Uterus (tissue), 2 donors: ENCODE results near the gene GABARAP.

Experiments
- POLR2A ChIP-seq, 2 donors: fragments of 450-650 bp; IDR thresholded peaks; one replicate each; pipeline ENCODE4 v1.6.1; 2016; ENCODE audit warnings: antibody characterized with exemption in 2 of 2, mild to moderate bottlenecking in 1 of 2, moderate library complexity in 1 of 2
- TF ChIP-seq, protein P1 (sequence below), 4 experiments: fragments of 200-600 bp in 2 of 4; fragments of 450-650 bp in 2 of 4; sonication (generic) in 2 of 4; IDR thresholded peaks; one replicate each; pipeline ENCODE4 v1.5.1; 2016 to 2019; ENCODE audit warnings: antibody characterized with exemption in 4 of 4, mild to moderate bottlenecking in 2 of 4, moderate library complexity in 1 of 4

DNA sequence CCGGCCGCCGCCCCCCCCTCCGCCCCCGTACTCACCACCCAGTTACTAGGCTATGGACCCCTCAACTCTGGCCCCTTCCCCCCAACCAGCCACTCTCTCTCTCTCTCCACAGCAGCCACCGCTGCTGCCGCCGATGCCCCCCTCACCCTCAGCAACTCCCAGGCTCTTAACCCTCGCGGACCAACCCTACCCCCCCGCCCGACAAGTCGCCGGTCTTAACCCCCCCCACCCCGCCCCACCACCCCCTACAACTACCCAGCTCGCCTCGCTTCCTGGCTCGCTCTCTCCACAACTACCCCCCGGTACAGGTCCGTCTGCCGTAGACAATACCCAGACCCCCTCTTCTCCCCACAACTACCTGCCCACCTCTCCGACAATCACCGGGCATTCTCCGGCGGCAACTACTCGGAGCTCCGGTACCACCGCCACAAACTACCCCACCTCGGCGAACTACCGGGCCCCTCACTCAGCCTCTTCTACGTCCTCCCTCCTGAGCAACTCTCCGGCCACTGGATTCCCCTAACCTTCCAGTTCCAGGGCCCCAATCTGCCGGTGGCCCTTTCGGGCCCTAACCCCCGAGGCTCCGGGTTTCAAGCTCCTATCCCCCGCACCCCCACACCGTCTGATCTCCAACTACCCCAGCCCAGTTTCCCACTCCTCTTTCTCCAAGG, 3.7 kb downstream of the GABARAP start:
- TF ChIP-seq, protein P1, sequence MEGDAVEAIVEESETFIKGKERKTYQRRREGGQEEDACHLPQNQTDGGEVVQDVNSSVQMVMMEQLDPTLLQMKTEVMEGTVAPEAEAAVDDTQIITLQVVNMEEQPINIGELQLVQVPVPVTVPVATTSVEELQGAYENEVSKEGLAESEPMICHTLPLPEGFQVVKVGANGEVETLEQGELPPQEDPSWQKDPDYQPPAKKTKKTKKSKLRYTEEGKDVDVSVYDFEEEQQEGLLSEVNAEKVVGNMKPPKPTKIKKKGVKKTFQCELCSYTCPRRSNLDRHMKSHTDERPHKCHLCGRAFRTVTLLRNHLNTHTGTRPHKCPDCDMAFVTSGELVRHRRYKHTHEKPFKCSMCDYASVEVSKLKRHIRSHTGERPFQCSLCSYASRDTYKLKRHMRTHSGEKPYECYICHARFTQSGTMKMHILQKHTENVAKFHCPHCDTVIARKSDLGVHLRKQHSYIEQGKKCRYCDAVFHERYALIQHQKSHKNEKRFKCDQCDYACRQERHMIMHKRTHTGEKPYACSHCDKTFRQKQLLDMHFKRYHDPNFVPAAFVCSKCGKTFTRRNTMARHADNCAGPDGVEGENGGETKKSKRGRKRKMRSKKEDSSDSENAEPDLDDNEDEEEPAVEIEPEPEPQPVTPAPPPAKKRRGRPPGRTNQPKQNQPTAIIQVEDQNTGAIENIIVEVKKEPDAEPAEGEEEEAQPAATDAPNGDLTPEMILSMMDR (IDR thresholded peaks at IDR 0.05): no peak
- no peak for TF ChIP-seq POLR2A (IDR thresholded peaks at IDR 0.05)
